Naive thymus-derived CD4-positive, alpha-beta T cell (primary cell): ENCODE measurements around the gene CYP39A1. TPM values are rescaled to one million over a fixed set of nuclear protein-coding genes. Genes with fewer than 3 reads are reported as not detected.
A peak's percentile ranks its signal among the peaks of the same experiment; 100 is the strongest.

Experiments
- ATAC-seq: fragments of 150-1000 bp; cut with Tn5 transposase; 2 replicates; pipeline ENCODE4 v1.10.0; 2021; ENCODE audit warnings: mild to moderate bottlenecking, moderate library complexity
- CTCF ChIA-PET: fragments of 350-600 bp; sonication (Branson Sonifier 250); formaldehyde crosslinking; loops from one replicate; lab custom pipeline; 2021; ENCODE audit warnings: antibody characterized with exemption; lab: Charles Lee
- POLR2A ChIA-PET: fragments of 350-600 bp; sonication (Branson Sonifier 250); formaldehyde crosslinking; loops from one replicate; lab custom pipeline; 2021; ENCODE audit warnings: antibody characterized with exemption, inconsistent platforms; lab: Charles Lee
- DNase-seq, 9 donors: peaks; one replicate each; pipeline versions ENCODE4 v3.0.0 to v3.0.0-alpha.2; 2020 to 2022; ENCODE audit warnings: mixed read lengths in 1 of 9
- H3K27ac ChIP-seq: one replicate; pipeline ENCODE4 v1.7.0; 2013; ENCODE audit warnings: mild to moderate bottlenecking, low read depth, low read length, moderate library complexity
- H3K27me3 ChIP-seq, 2 donors: one replicate each; pipeline ENCODE4 v1.7.0; 2013; ENCODE audit warnings: low read length in 2 of 2, mild to moderate bottlenecking in 2 of 2, moderate library complexity in 2 of 2; ENCODE audit not compliant: control insufficient read depth in 2 of 2, insufficient read depth in 2 of 2
- H3K36me3 ChIP-seq, 3 experiments: 1 replicate in 2 of 3; 2 replicates in 1 of 3; pipeline ENCODE4 v1.7.0; 2013; ENCODE audit warnings: low read length in 3 of 3, mild to moderate bottlenecking in 3 of 3, moderate library complexity in 1 of 3; ENCODE audit not compliant: insufficient read depth in 3 of 3, control insufficient read depth in 2 of 3
- H3K4me1 ChIP-seq, 2 donors: one replicate each; pipeline ENCODE4 v1.7.0; 2013; ENCODE audit warnings: low read length in 2 of 2, mild to moderate bottlenecking in 2 of 2, moderate library complexity in 1 of 2; ENCODE audit not compliant: control insufficient read depth in 2 of 2, insufficient read depth in 2 of 2
- H3K4me3 ChIP-seq: 2 replicates; pipeline ENCODE4 v1.7.0; 2013; ENCODE audit warnings: mild to moderate bottlenecking, low read length
- H3K9me3 ChIP-seq, 3 experiments: 1 replicate in 2 of 3; 2 replicates in 1 of 3; pipeline ENCODE4 v1.7.0; 2013; ENCODE audit warnings: low read length in 3 of 3; ENCODE audit not compliant: control insufficient read depth in 2 of 3
- H3K27ac Mint-ChIP-seq, 9 donors: one replicate each; pipeline ENCODE4 v1.8.0; 2020 to 2022; ENCODE audit warnings: mixed read lengths in 9 of 9, mild to moderate bottlenecking in 8 of 9, moderate library complexity in 5 of 9, inconsistent platforms in 2 of 9
- H3K27me3 Mint-ChIP-seq, 5 donors: one replicate each; pipeline ENCODE4 v1.8.0; 2021 to 2022; ENCODE audit warnings: mixed read lengths in 5 of 5, mild to moderate bottlenecking in 1 of 5
- H3K36me3 Mint-ChIP-seq, 5 donors: one replicate each; pipeline ENCODE4 v1.8.0; 2020 to 2022; ENCODE audit warnings: mixed read lengths in 5 of 5, mild to moderate bottlenecking in 3 of 5, inconsistent platforms in 1 of 5
- H3K4me1 Mint-ChIP-seq, 7 donors: one replicate each; pipeline ENCODE4 v1.8.0; 2020 to 2022; ENCODE audit warnings: mixed read lengths in 7 of 7, mild to moderate bottlenecking in 3 of 7, inconsistent platforms in 1 of 7
- H3K4me3 Mint-ChIP-seq, 10 donors: one replicate each; pipeline ENCODE4 v1.8.0; 2020 to 2022; ENCODE audit warnings: mild to moderate bottlenecking in 10 of 10, mixed read lengths in 10 of 10, moderate library complexity in 6 of 10, inconsistent platforms in 2 of 10
- H3K9me3 Mint-ChIP-seq, 11 donors: one replicate each; pipeline ENCODE4 v1.8.0; 2020 to 2022; ENCODE audit warnings: mixed read lengths in 11 of 11, mild to moderate bottlenecking in 4 of 11, inconsistent platforms in 1 of 11, moderate library complexity in 1 of 11
- intact Hi-C, 2 donors: fragments of 100-400 bp; cut with micrococcal nuclease; formaldehyde crosslinking; loops; one replicate each; pipeline ENCODE4 v1.15.1; 2023
- polyA plus RNA-seq, 2 donors: library from polyadenylated mRNA; unstranded; fragments of 300-500 nt; fragmentation: Illumina TruSeq; gene quantifications; one replicate each; pipeline ENCODE4 v1.2.3, GENCODE V29; 2021
- total RNA-seq, 6 experiments: library from RNA in 5 of 6; stranded (reverse) in 5 of 6; gene quantifications; 1 replicate in 5 of 6; 2 replicates in 1 of 6; pipeline ENCODE4 v1.2.3 and lab custom pipeline; 2021 to 2026

CYP39A1 gene
- total and polyA plus RNA-seq, 7 experiments from 2014 or later = not detected

DNA sequence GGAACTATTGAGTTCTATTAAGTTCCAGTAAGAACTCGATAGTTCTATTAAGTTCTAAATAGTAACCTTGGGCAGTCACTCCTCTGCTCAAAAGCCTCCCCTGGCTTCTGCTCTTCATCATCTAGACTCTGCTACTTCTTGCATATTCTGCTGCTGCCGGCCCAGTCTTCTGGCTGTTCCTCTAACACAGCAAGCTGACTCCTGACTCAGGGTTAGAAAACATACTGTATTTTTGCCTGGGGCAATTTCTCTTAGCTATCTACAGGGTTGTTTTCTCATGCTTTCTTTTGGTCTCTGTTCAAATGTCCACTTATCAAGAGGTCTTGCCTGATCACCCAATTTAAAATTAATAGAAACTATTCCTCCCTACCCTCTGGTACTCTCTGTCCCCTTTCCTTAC is 14.8 kb upstream of the CYP39A1 start:
- Histone ChIP-seq H3K36me3 (no peaks in the 10 kb centered on the region), H3K9me3 (no peaks in the 10 kb centered on the region), H3K4me3 (no peak overlapping the region), H3K27me3 (no peaks in the 10 kb centered on the region), H3K27ac (no peak overlapping the region), H3K4me1 (no peaks in the 10 kb centered on the region)
- H3K9me3 Mint-ChIP-seq = no peaks in the 10 kb centered on the region
- ChIA-PET POLR2A (no interaction called here), CTCF (no interaction called here)
- ATAC-seq (no peak), DNase-seq (no peak)
- intact Hi-C loops = no loop called here
- no peaks in the 10 kb centered on the region for H3K4me1 Mint-ChIP-seq
- H3K4me3 Mint-ChIP-seq = no peak overlapping the region
- peaks cover 0 to 7% (median 0%) of the 10 kb centered on the region in 5 donors for H3K27me3 Mint-ChIP-seq
- H3K36me3 Mint-ChIP-seq = no peaks in the 10 kb centered on the region
- no peak overlapping the region for H3K27ac Mint-ChIP-seq

DNA sequence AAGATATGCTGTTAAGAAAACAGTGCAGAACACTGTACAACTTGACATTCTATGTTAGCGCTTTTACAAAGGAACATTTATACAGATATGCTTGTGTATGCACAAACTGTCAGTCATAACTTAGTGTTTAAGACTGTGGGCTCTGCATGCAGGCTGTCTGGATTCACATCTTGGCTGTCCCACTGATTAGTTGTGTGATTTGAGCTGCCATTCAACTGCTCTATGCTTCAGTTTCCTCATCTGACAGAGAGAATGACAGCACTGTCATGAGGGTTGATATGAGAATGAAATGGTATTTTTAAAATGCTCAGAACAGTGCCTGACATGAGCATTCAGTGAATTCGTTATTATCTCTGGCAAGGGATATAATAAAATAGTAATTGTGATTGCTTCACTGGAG is 8.9 kb upstream of the CYP39A1 start:
- H3K36me3 Mint-ChIP-seq = no peaks in the 10 kb centered on the region
- H3K27me3 Mint-ChIP-seq = peaks cover 6 to 10% (median 7%) of the 10 kb centered on the region in 5 donors
- Histone ChIP-seq H3K27me3 (no peaks in the 10 kb centered on the region), H3K4me3 (no peak overlapping the region), H3K36me3 (no peaks in the 10 kb centered on the region), H3K27ac (no peak overlapping the region), H3K9me3 (no peaks in the 10 kb centered on the region), H3K4me1 (no peaks in the 10 kb centered on the region)
- no peak overlapping the region for H3K4me3 Mint-ChIP-seq
- H3K27ac Mint-ChIP-seq = no peak overlapping the region
- ChIA-PET POLR2A (no interaction called here), CTCF (no interaction called here)
- no peak for DNase-seq
- intact Hi-C loops = no loop called here
- no peaks in the 10 kb centered on the region for H3K4me1 Mint-ChIP-seq
- H3K9me3 Mint-ChIP-seq = no peaks in the 10 kb centered on the region
- no peak for ATAC-seq

DNA sequence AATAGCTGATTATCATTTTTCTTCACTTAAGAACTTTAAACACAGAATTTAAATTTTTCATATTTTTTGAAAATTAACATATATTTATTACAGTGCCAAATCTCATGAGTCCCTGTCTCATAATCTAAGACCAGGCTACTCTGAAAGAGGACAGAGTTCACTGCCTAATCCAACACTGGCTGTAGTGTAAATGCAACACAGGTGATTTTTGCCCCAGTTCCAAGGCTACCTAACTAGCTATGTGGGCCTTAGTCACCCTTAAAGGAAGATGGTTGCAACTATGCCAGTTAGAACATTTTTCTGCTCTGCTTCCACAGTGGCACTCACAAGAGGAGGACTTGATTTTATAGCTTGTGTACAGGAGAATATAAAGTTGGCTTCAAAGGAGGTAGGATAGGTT is 5.0 kb upstream of the CYP39A1 start:
- no peak overlapping the region for H3K27ac Mint-ChIP-seq
- H3K4me1 Mint-ChIP-seq = peaks cover 3 to 10% (median 7%) of the 10 kb centered on the region in 7 donors
- no peak for ATAC-seq
- Histone ChIP-seq H3K36me3 (no peaks in the 10 kb centered on the region), H3K4me1 (peaks cover 0 to 2% of the 10 kb centered on the region in 2 donors), H3K9me3 (no peaks in the 10 kb centered on the region), H3K27ac (no peak overlapping the region), H3K27me3 (peaks cover 0 to 15% of the 10 kb centered on the region in 2 donors), H3K4me3 (no peak overlapping the region)
- H3K36me3 Mint-ChIP-seq = no peaks in the 10 kb centered on the region
- intact Hi-C loops = no loop called here
- ChIA-PET POLR2A (no interaction called here), CTCF (no interaction called here)
- peaks cover 0 to 2% (median 0%) of the 10 kb centered on the region in 11 donors for H3K9me3 Mint-ChIP-seq
- no peak for DNase-seq
- peaks cover 29 to 37% (median 34%) of the 10 kb centered on the region in 5 donors for H3K27me3 Mint-ChIP-seq
- H3K4me3 Mint-ChIP-seq = no peak overlapping the region

DNA sequence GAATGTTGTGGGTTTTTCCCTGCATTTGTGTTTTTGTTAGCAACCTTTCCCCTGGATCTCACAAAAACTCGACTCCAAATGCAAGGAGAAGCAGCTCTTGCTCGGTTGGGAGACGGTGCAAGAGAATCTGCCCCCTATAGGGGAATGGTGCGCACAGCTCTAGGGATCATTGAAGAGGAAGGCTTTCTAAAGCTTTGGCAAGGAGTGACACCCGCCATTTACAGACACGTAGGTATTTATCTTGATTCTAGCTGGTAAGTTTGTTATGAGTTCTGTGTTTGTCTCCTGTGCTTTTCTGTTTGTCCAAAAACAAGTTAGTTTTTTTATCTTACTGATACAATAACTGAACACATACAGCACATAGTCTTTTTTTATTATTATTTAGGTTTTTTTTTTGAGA is 3.2 kb upstream of the CYP39A1 start:
- Mint-ChIP-seq H3K9me3 (peaks cover 0 to 3% (median 0%) of the 10 kb centered on the region in 11 donors), H3K27me3 (peaks cover 37 to 55% (median 49%) of the 10 kb centered on the region in 5 donors), H3K4me3 (no peak overlapping the region), H3K36me3 (no peaks in the 10 kb centered on the region), H3K27ac (no peak overlapping the region), H3K4me1 (peaks cover 11 to 17% (median 14%) of the 10 kb centered on the region in 7 donors)
- Histone ChIP-seq H3K36me3 (no peaks in the 10 kb centered on the region), H3K27ac (no peak overlapping the region), H3K9me3 (no peaks in the 10 kb centered on the region), H3K4me1 (peaks cover 4 to 9% of the 10 kb centered on the region in 2 donors), H3K4me3 (no peak overlapping the region), H3K27me3 (peaks cover 0 to 15% of the 10 kb centered on the region in 2 donors)
- no peak for DNase-seq
- CTCF ChIA-PET = interaction anchor here (0.6 kb wide), 1 partner anchor 206 kb away, joined by 5 read pairs; no protein-coding TSS in a partner anchor
- intact Hi-C loops = no loop called here
- no peak for ATAC-seq
- POLR2A ChIA-PET = no interaction called here

DNA sequence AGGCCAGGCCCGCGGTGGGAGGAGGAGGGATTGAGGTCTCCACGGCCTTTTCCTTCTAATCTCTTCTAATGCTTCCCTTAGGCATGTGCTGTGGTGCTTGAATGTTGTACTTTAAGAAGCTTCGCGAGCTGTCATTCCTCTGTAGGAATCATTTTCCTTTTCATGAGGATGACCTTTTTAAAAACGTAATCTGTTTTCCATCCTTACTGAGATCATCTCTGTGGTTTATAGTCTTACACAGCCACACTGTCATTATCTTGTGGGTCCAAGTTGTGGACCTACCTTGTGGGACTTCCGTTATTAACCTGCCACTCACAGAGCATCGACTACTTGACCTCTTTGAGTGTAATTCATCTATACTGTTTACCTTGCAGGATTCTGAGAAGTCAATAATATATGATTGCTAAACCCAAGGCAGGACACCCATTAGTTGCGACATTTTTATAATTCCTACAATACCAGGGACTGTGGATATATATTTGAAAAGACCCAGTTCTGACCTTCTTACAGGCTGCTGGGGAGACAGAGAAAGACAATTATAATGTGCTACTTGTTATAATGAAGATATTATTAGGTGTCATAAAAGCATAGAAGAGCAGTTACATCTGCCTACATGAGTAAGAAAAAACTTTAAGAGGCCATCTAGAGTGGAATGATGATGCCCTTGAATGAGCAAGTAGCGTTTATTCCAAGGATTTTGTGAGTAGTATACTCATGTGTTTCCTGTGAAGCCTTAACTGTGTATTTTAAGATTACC is 999 bp upstream of the CYP39A1 start:
- Mint-ChIP-seq H3K36me3 (no peaks in the 10 kb centered on the region), H3K9me3 (peaks cover 0 to 5% (median 0%) of the 10 kb centered on the region in 11 donors), H3K27ac (peak overlapping the region in 1 of 9 donors; percentile 62), H3K27me3 (peaks cover 45 to 64% (median 55%) of the 10 kb centered on the region in 5 donors), H3K4me3 (peak overlapping the region; percentile 75 to 96 (median 88)), H3K4me1 (peaks cover 11 to 17% (median 14%) of the 10 kb centered on the region in 7 donors)
- Histone ChIP-seq H3K27ac (no peak overlapping the region), H3K9me3 (no peaks in the 10 kb centered on the region), H3K27me3 (peaks cover 0 to 15% of the 10 kb centered on the region in 2 donors), H3K4me1 (peaks cover 4 to 9% of the 10 kb centered on the region in 2 donors), H3K36me3 (no peaks in the 10 kb centered on the region), H3K4me3 (peak overlapping the region; percentile 75)
- DNase-seq = peak in 1 of 9 donors; percentile 1
- no peak for ATAC-seq
- ChIA-PET POLR2A (no interaction called here), CTCF (no interaction called here)
- intact Hi-C loops = loop anchor here in 1 of 2 donors (5.0 kb wide), 1 partner anchor 654 kb away; the partner anchor contains the start of gene TNFRSF21

DNA sequence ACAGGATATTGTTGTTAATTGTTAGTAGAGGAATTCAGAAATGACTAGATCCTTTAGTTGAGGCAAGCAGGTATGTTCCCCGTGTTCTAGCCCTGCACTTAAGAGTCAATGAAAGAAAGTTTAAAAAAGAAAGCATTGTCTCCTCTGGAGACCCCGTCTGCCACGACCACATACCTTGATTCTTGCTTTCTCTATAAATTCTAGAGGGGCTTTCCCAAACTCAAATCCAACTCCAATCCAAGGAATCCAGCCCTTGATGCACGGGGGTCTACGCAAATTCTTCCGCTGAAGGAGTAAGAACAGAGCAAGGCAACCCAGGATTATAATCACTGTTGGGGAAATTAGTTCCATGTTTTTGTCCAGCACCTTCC is 401 bp downstream of the CYP39A1 start:
- H3K9me3 Mint-ChIP-seq = peaks cover 0 to 5% (median 0%) of the 10 kb centered on the region in 11 donors
- Histone ChIP-seq H3K4me3 (peak overlapping the region; percentile 75), H3K9me3 (no peaks in the 10 kb centered on the region), H3K27ac (no peak overlapping the region), H3K27me3 (peaks cover 0 to 15% of the 10 kb centered on the region in 2 donors), H3K36me3 (no peaks in the 10 kb centered on the region), H3K4me1 (peaks cover 4 to 9% of the 10 kb centered on the region in 2 donors)
- H3K4me3 Mint-ChIP-seq = peak overlapping the region; percentile 84 to 96 (median 89)
- POLR2A ChIA-PET = no interaction called here
- DNase-seq (peak in 1 of 9 donors; percentile 0), ATAC-seq (no peak)
- intact Hi-C loops = loop anchor here (1.0 to 5.0 kb wide), 3 partner anchors 522 to 655 kb away; partner anchors contain the start of genes ENPP4 (in 1 of the 2) and TNFRSF21 (in 1 of the 2)
- CTCF ChIA-PET = no interaction called here
- no peaks in the 10 kb centered on the region for H3K36me3 Mint-ChIP-seq
- H3K27me3 Mint-ChIP-seq = peaks cover 44 to 64% (median 53%) of the 10 kb centered on the region in 5 donors
- peaks cover 11 to 17% (median 14%) of the 10 kb centered on the region in 7 donors for H3K4me1 Mint-ChIP-seq
- peak overlapping the region in 2 of 9 donors; percentile 36 to 79 for H3K27ac Mint-ChIP-seq
